Measurements from ENCODE around the gene ANKFY1.
"Not testable (repeated sequence)": the region's sequence is repeated elsewhere in the genome, so short reads cannot be mapped to it uniquely, and the experiment has no call there.

ANKFY1 gene

GRCh38 chr17:4152471-4152870, 111.3 kb downstream of the ANKFY1 start:
- no peak for FAIRE-seq

- no peak for FAIRE-seq
Measured at GRCh38 chr17:4150096-4150495, 113.7 kb downstream of the ANKFY1 start.

- FAIRE-seq: no peak
Measured at GRCh38 chr17:4148611-4149308, 115.0 kb downstream of the ANKFY1 start.

- FAIRE-seq: no peak
Measured at GRCh38 chr17:4147751-4148310, 115.9 kb downstream of the ANKFY1 start.

- no peak for FAIRE-seq
Measured at GRCh38 chr17:4146641-4147040, 117.1 kb downstream of the ANKFY1 start.

GRCh38 chr17:4144422-4144747, 119.4 kb downstream of the ANKFY1 start:
- FAIRE-seq: no peak

GRCh38 chr17:4143563-4144421, 120.0 kb downstream of the ANKFY1 start:
- peak; percentile 39 for FAIRE-seq

GRCh38 chr17:4142107-4142900, 121.5 kb downstream of the ANKFY1 start:
- FAIRE-seq: no peak

GRCh38 chr17:4140125-4140524, 123.7 kb downstream of the ANKFY1 start:
- no peak for FAIRE-seq

- FAIRE-seq: not testable (repeated sequence)
Measured at GRCh38 chr17:4138906-4139526, 124.8 kb downstream of the ANKFY1 start.

GRCh38 chr17:4136373-4136772, 127.4 kb downstream of the ANKFY1 start:
- FAIRE-seq: no peak

GRCh38 chr17:4135489-4135888, 128.3 kb downstream of the ANKFY1 start:
- FAIRE-seq: no peak

GRCh38 chr17:4134721-4135120, 129.1 kb downstream of the ANKFY1 start:
- FAIRE-seq: no peak

GRCh38 chr17:4130715-4131114, 133.1 kb downstream of the ANKFY1 start:
- FAIRE-seq: no peak

- no peak for FAIRE-seq
Measured at GRCh38 chr17:4127555-4127954, 136.2 kb downstream of the ANKFY1 start.

- no peak for FAIRE-seq
Measured at GRCh38 chr17:4125552-4125951, 138.2 kb downstream of the ANKFY1 start.

GRCh38 chr17:4124999-4125398, 138.8 kb downstream of the ANKFY1 start:
- FAIRE-seq: no peak

- FAIRE-seq: no peak
Measured at GRCh38 chr17:4120332-4120731, 143.4 kb downstream of the ANKFY1 start.

GRCh38 chr17:4119299-4119698, 144.5 kb downstream of the ANKFY1 start:
- FAIRE-seq: no peak

GRCh38 chr17:4118015-4118743, 145.6 kb downstream of the ANKFY1 start:
- no peak for FAIRE-seq

- FAIRE-seq: no peak
Measured at GRCh38 chr17:4116516-4116915, 147.3 kb downstream of the ANKFY1 start.

Data from TTC549 (cell line).